ENCODE measurements around the gene PEX11G.
"Not testable (repeated sequence)": the region's sequence is repeated elsewhere in the genome, so short reads cannot be mapped to it uniquely, and the experiment has no call there.

Gene PEX11G

DNA sequence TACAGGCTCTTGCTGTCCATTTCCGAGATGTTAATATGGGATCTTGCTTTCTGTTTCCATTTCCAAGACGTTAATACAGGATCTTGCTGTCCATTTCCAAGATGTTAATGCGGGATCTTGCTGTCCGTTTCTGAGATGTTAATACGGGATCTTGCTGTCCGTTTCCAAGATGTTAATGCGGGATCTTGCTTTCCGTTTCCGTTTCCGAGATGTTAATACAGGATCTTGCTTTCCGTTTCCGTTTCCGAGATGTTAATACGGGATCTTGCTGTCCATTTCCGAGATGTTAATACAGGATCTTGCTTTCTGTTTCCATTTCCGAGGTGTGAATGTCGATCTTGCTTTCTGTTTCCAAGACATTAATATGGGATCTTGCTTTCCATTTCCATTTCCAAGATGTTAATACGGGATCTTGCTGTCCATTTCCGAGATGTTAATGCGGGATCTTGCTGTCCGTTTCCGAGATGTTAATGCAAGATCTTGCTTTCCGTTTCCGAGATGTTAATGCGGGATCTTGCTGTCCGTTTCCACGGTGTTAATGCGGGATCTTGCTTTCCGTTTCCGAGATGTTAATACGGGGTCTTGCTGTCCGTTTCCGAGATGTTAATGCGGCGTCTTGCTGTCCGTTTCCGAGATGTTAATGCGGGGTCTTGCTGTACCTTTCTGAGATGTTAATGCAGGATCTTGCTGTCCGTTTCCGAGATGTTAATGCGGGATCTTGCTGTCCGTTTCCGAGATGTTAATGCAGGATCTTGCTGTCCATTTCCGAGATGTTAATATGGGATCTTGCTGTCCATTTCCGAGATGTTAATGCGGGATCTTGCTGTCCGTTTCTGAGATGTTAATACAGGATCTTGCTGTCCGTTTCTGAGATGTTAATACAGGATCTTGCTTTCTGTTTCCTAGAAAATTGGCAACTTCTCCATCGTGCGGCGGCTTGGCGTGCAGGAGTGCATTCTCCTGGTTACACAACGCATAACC, 38.3 kb downstream of the PEX11G start:
- Histone ChIP-seq H3K9ac (ENCODE audit: low read depth, low read length) (no peak overlapping the region), H3K4me3 (ENCODE audit: low read depth, low read length) (no peak overlapping the region), H3K9me3 (ENCODE audit: control insufficient read depth, insufficient read depth, low read length) (peaks cover 5% of the 10 kb centered on the region), H3K27me3 (ENCODE audit: control insufficient read depth, insufficient read depth, low read length) (no peaks in the 10 kb centered on the region), H3K4me1 (ENCODE audit: control insufficient read depth, insufficient read depth, low read length) (no peaks in the 10 kb centered on the region), H3K36me3 (ENCODE audit: control insufficient read depth, insufficient read depth, low read length) (peaks cover 36% of the 10 kb centered on the region)

DNA sequence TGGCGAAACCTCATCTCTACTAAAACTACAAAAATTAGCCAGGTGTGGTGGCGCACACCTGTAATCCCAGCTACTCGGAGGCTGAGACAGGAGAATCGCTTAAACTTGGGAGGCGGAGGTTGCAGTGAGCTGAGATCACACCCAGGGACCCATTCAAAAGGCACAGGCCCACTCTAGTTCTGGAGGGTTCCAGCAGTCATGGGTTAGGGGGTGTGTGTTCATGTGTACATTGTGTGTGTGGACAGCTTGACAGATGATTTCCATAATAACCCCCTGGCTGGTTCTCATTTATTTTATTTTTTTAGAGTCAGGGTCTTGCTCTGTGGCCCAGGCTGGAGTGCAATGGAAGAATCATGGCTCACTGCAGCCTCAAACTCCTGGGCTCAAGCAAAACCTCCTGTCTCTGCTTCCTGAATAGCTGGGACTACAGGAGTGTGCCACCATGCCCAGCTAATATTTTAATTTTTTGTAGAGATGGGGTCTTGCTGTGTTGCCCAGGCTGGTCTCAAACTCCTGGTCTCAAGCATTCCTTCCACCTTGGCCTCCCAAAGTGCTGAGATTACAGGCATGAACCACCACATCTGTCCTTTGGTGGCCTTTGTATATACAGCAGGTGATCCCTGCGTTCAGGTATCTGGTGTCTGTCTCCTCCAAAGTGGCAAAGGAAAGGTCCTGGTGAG, 39.3 kb downstream of the PEX11G start:
- H3K4me1 ChIP-seq (ENCODE audit: control insufficient read depth, insufficient read depth, low read length); H3K9me3 ChIP-seq (ENCODE audit: control insufficient read depth, insufficient read depth, low read length); H3K27me3 ChIP-seq (ENCODE audit: control insufficient read depth, insufficient read depth, low read length); H3K4me3 ChIP-seq (ENCODE audit: low read depth, low read length); H3K9ac ChIP-seq (ENCODE audit: low read depth, low read length): not testable (repeated sequence)
- H3K36me3 ChIP-seq (ENCODE audit: control insufficient read depth, insufficient read depth, low read length), result peaks cover 41% of the 10 kb centered on the region

DNA sequence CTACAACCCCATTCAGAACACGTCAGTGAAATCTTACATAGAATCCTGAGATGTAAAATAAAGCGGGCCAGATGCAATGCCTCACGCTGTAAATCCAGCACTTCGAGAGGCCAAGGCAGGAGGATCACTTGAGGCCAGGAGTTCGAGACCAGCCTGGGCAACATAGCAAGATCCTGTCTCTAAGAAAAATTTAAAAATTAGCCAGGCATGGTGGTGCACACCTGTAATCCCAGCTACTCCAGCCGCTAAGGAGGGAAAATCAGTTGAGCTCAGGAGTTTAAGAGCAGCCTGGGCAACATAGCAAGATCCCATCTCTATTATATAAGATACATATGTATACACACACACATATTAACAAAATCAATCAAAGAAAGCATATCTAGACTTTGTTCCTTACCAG, 41.2 kb downstream of the PEX11G start:
- Histone ChIP-seq H3K4me3 (ENCODE audit: low read depth, low read length) (no peak overlapping the region), H3K4me1 (ENCODE audit: control insufficient read depth, insufficient read depth, low read length) (no peaks in the 10 kb centered on the region), H3K9ac (ENCODE audit: low read depth, low read length) (no peak overlapping the region), H3K36me3 (ENCODE audit: control insufficient read depth, insufficient read depth, low read length) (peaks cover 35% of the 10 kb centered on the region), H3K9me3 (ENCODE audit: control insufficient read depth, insufficient read depth, low read length) (peaks cover 5% of the 10 kb centered on the region), H3K27me3 (ENCODE audit: control insufficient read depth, insufficient read depth, low read length) (no peaks in the 10 kb centered on the region)

DNA sequence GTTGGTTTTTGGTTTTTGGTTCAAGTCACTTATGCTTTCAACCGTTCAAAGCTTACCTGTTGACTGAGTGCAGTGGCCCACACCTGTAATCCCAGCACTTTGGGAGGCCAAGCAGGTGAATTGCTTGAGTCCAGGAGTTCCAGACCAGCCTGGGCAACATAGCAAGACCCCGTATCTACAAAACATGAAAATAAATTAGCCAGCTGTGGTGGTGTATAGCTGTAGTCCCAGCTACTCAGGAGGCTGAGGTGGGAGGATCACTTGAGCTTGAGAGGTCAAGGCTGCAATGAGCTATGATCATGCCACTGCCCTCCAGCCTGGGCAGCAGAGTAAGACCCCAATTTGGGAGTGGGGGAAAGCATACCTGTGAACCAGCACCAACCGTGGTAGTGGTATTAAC, 43.7 kb downstream of the PEX11G start:
- H3K27me3 ChIP-seq (ENCODE audit: control insufficient read depth, insufficient read depth, low read length), result no peaks in the 10 kb centered on the region
- H3K4me3 ChIP-seq (ENCODE audit: low read depth, low read length), result no peak overlapping the region
- H3K36me3 ChIP-seq (ENCODE audit: control insufficient read depth, insufficient read depth, low read length), result peaks cover 41% of the 10 kb centered on the region
- no peaks in the 10 kb centered on the region for H3K4me1 ChIP-seq (ENCODE audit: control insufficient read depth, insufficient read depth, low read length)
- H3K9ac ChIP-seq (ENCODE audit: low read depth, low read length), result no peak overlapping the region
- no peaks in the 10 kb centered on the region for H3K9me3 ChIP-seq (ENCODE audit: control insufficient read depth, insufficient read depth, low read length)

DNA sequence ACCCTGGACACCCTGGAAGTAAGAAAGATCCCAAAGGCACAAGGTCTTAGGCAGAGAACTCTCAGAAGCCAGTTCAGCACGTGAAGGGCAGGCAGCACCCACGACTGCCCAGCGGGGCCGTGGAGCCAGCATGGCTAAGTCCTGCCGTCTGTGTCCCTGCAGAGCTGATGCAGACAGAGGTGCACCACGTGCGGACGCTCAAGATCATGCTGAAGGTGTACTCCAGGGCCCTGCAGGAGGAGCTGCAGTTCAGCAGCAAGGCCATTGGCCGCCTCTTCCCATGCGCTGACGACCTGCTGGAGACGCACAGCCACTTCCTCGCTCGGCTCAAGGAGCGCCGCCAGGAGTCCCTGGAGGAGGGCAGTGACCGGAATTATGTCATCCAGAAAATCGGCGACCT, 44.8 kb downstream of the PEX11G start:
- H3K9me3 ChIP-seq (ENCODE audit: control insufficient read depth, insufficient read depth, low read length), result no peaks in the 10 kb centered on the region
- no peak overlapping the region for H3K9ac ChIP-seq (ENCODE audit: low read depth, low read length)
- no peak overlapping the region for H3K4me3 ChIP-seq (ENCODE audit: low read depth, low read length)
- no peaks in the 10 kb centered on the region for H3K27me3 ChIP-seq (ENCODE audit: control insufficient read depth, insufficient read depth, low read length)
- H3K4me1 ChIP-seq (ENCODE audit: control insufficient read depth, insufficient read depth, low read length), result no peaks in the 10 kb centered on the region
- peaks cover 36% of the 10 kb centered on the region for H3K36me3 ChIP-seq (ENCODE audit: control insufficient read depth, insufficient read depth, low read length)

DNA sequence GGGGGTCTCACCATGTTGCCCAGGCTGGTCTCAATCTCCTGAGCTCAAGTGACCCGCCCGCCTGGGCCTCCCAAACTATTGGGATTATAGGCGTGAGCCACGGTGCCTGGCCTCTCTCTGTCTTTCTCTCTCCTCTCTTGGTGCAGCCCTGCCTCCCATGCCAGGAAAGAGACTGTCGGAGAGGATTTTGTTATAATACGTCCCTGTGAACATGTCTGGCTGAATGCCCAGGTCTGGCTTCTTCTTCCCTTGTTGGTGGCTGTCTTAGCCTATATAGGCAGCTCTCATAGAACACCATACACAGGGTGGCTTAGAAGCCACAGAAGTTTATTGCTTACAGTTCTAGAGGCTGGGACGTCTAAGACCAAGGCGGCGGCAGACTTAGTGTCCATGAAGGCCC, 46.4 kb downstream of the PEX11G start:
- Histone ChIP-seq H3K9ac (ENCODE audit: low read depth, low read length) (no peak overlapping the region), H3K36me3 (ENCODE audit: control insufficient read depth, insufficient read depth, low read length) (peaks cover 22% of the 10 kb centered on the region), H3K27me3 (ENCODE audit: control insufficient read depth, insufficient read depth, low read length) (no peaks in the 10 kb centered on the region), H3K4me3 (ENCODE audit: low read depth, low read length) (no peak overlapping the region), H3K4me1 (ENCODE audit: control insufficient read depth, insufficient read depth, low read length) (no peaks in the 10 kb centered on the region), H3K9me3 (ENCODE audit: control insufficient read depth, insufficient read depth, low read length) (no peaks in the 10 kb centered on the region)

DNA sequence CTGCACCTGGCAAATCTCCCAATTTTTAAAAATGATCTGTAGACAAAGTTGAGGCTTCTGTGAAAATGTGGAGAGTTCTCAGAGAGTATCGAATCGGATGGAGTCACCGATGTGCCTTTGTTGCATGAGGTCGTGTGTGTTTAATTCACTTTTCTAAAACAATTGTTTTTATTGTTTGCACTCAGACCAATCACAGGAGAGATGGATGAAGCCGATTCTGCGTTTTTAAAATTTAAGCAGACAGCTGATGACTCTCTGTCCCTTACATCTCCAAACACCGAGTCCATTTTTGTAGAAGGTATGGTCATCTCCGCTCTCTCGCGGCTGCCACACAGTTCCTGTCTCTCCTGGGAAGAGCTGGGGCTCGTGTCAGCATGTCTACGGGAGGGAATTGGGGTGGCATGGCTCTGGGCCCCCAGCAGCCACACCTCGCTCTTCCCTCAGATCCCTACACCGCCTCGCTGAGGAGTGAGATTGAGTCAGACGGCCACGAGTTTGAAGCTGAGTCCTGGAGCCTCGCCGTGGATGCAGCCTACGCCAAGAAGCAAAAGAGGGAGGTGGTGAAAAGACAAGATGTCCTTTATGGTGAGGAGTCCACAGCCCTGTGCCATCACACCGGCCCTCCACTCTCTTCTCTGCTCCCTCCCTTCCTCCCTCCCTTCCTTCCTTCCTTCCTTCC, 47.2 kb downstream of the PEX11G start:
- H3K9ac ChIP-seq (ENCODE audit: low read depth, low read length), result no peak overlapping the region
- no peaks in the 10 kb centered on the region for H3K4me1 ChIP-seq (ENCODE audit: control insufficient read depth, insufficient read depth, low read length)
- H3K36me3 ChIP-seq (ENCODE audit: control insufficient read depth, insufficient read depth, low read length), result peaks cover 19% of the 10 kb centered on the region
- no peaks in the 10 kb centered on the region for H3K27me3 ChIP-seq (ENCODE audit: control insufficient read depth, insufficient read depth, low read length)
- no peak overlapping the region for H3K4me3 ChIP-seq (ENCODE audit: low read depth, low read length)
- no peaks in the 10 kb centered on the region for H3K9me3 ChIP-seq (ENCODE audit: control insufficient read depth, insufficient read depth, low read length)

DNA sequence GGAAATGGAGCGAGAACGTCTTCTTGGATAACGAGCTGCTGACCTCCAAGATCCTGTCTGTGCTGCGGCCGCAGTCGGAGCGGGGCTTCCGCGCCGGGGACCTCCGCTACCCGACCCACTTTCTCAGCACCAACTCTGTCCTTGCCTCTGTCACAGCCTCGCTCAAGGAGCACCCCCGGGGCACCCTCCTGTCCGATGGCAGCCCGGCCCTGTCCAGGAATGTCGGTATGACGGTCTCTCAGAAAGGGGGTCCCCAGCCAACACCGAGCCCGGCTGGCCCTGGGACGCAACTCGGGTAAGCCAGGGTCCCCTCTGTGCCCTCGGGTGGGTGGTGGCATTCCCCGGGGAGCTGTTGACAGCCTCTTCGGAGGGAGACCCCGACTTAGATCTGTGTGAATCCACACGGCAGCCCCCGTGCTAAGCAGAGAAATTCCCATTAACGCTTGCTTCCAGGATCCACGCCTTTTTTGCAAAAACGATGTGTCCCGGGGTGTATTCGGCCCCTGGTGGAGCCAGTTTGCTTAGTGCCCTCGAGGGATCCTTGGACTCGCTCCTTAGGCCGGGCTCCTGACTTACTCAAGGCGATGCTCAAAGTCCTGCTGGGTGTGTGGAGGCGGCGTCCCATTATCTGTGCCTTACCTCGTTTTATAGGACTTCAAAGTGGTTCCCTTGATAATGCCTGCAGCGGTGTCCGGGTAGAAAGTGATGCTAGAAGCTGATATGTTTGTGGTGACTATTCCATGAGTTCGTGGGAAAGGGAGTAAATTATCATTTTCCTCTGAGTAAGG, 48.5 kb downstream of the PEX11G start:
- H3K36me3 ChIP-seq (ENCODE audit: control insufficient read depth, insufficient read depth, low read length), result peaks cover 16% of the 10 kb centered on the region
- no peak overlapping the region for H3K9ac ChIP-seq (ENCODE audit: low read depth, low read length)
- H3K9me3 ChIP-seq (ENCODE audit: control insufficient read depth, insufficient read depth, low read length), result no peaks in the 10 kb centered on the region
- no peaks in the 10 kb centered on the region for H3K27me3 ChIP-seq (ENCODE audit: control insufficient read depth, insufficient read depth, low read length)
- no peaks in the 10 kb centered on the region for H3K4me1 ChIP-seq (ENCODE audit: control insufficient read depth, insufficient read depth, low read length)
- H3K4me3 ChIP-seq (ENCODE audit: low read depth, low read length), result no peak overlapping the region

DNA sequence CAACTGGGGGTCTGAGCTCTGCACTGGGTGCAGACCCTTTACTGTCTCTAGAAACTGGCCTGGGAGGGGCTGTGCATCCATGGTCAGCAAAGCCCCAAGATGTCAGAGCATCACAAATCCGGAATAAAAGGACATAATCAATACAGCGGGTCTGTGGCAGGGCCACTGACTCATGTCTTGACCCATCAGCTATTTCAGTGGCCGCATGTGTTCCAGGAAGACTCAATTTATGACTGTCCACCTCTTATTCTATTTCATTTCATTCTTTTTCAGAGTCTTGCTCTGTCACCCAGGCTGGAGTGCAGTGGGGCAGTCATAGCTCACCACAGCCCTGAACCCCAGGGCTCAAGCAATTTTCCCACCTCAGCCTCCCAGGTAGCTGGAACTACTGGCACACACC, 53.2 kb downstream of the PEX11G start:
- Histone ChIP-seq H3K4me3 (ENCODE audit: low read depth, low read length) (no peak overlapping the region), H3K36me3 (ENCODE audit: control insufficient read depth, insufficient read depth, low read length) (no peaks in the 10 kb centered on the region), H3K9me3 (ENCODE audit: control insufficient read depth, insufficient read depth, low read length) (no peaks in the 10 kb centered on the region), H3K27me3 (ENCODE audit: control insufficient read depth, insufficient read depth, low read length) (no peaks in the 10 kb centered on the region), H3K4me1 (ENCODE audit: control insufficient read depth, insufficient read depth, low read length) (no peaks in the 10 kb centered on the region), H3K9ac (ENCODE audit: low read depth, low read length) (no peak overlapping the region)

DNA sequence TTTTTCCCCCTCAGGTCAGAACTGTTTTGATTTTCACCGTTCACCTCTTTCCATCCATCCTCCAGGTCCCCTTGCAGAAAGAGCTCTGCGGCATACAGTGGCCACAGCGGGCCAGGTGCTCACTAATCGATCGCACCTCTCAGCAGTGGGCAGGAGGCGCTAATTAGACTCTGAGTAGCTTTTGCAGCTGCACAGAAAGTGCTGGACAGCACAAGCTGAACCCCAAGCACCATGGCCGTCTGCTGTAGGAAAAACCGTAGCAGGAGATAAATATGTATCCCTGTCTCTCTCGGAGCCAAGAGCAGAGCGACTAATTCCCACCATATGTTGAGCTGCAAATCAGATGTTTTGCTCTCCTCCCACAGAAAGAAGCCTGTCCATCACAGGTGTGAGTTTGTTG, 54.4 kb downstream of the PEX11G start:
- no peak overlapping the region for H3K4me3 ChIP-seq (ENCODE audit: low read depth, low read length)
- H3K36me3 ChIP-seq (ENCODE audit: control insufficient read depth, insufficient read depth, low read length), result no peaks in the 10 kb centered on the region
- H3K9me3 ChIP-seq (ENCODE audit: control insufficient read depth, insufficient read depth, low read length), result no peaks in the 10 kb centered on the region
- H3K27me3 ChIP-seq (ENCODE audit: control insufficient read depth, insufficient read depth, low read length), result no peaks in the 10 kb centered on the region
- no peak overlapping the region for H3K9ac ChIP-seq (ENCODE audit: low read depth, low read length)
- H3K4me1 ChIP-seq (ENCODE audit: control insufficient read depth, insufficient read depth, low read length), result no peaks in the 10 kb centered on the region

DNA sequence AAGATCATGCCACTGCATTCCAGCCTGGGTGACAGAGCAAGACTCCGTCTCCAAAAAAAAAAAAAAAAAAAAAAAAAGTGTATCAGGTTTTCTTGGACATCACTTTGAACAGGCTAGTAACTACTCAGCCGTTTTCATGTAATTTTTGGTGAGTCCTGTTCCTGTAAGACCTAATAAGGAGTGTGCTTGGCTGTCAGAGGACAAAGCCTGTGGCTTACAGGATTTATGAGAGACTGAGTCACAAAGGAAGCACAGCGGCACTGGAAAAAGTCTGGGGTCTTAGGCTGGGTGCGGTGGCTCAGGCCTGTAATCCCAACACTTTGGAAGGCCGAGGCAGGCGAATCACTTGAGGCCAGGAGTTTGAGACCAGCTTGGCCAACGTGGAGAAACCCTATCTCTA, 55.4 kb downstream of the PEX11G start:
- not testable (repeated sequence) for H3K36me3 ChIP-seq (ENCODE audit: control insufficient read depth, insufficient read depth, low read length); H3K27me3 ChIP-seq (ENCODE audit: control insufficient read depth, insufficient read depth, low read length); H3K4me3 ChIP-seq (ENCODE audit: low read depth, low read length); H3K9me3 ChIP-seq (ENCODE audit: control insufficient read depth, insufficient read depth, low read length); H3K4me1 ChIP-seq (ENCODE audit: control insufficient read depth, insufficient read depth, low read length); H3K9ac ChIP-seq (ENCODE audit: low read depth, low read length)

Data from iPS-15b (cell line).